Stimulated activated CD8-positive, alpha-beta memory T cell treated with anti-CD3 and anti-CD28 coated beads, Interleukin-4, amount 100 ng/mL, for 1 hour (primary cell): Measurements from ENCODE around the gene DGCR6.
"Not testable (repeated sequence)": the region's sequence is repeated elsewhere in the genome, so short reads cannot be mapped to it uniquely, and the experiment has no call there.

Experiments used
- DNase-seq, 2 donors: peaks; one replicate each; pipeline ENCODE4 v3.0.0-alpha.2; 2020; ENCODE audit warnings: low read depth in 2 of 2, low spot score in 1 of 2

DGCR6 gene

GRCh38 chr22:18959741-18960140 is 53.6 kb downstream of the DGCR6 start:
- not testable (repeated sequence) for DNase-seq

GRCh38 chr22:18960166-18960820 is 54.2 kb downstream of the DGCR6 start:
- DNase-seq: not testable (repeated sequence)

- DNase-seq: not testable (repeated sequence)
These were observed 55.1 kb downstream of the DGCR6 start for GRCh38 chr22:18961201-18961600.
